HUES64 (cell line): ENCODE results near the gene LHB.
"Not testable (repeated sequence)": the region's sequence is repeated elsewhere in the genome, so short reads cannot be mapped to it uniquely, and the experiment has no call there.

Experiments used
- H3K27ac ChIP-seq: 2 replicates; pipeline ENCODE4 v1.7.0; 2013; ENCODE audit warnings: low read depth, low read length, inconsistent platforms
- H3K27me3 ChIP-seq: 2 replicates; pipeline ENCODE4 v1.6.1; 2013; ENCODE audit warnings: mild to moderate bottlenecking, low read length; ENCODE audit not compliant: insufficient read depth
- H3K36me3 ChIP-seq: 2 replicates; pipeline ENCODE4 v1.6.1; 2013; ENCODE audit warnings: mild to moderate bottlenecking, low read length; ENCODE audit not compliant: insufficient read depth
- H3K4me1 ChIP-seq: 2 replicates; pipeline ENCODE4 v1.6.1; 2013; ENCODE audit warnings: mild to moderate bottlenecking, low read length, moderate library complexity; ENCODE audit not compliant: insufficient read depth
- H3K4me3 ChIP-seq: 2 replicates; pipeline ENCODE4 v1.5.1; 2013; ENCODE audit warnings: mild to moderate bottlenecking, low read length, moderate library complexity
- H3K9ac ChIP-seq: 2 replicates; pipeline ENCODE4 v1.6.1; 2013; ENCODE audit warnings: mild to moderate bottlenecking, low read depth, low read length
- H3K9me3 ChIP-seq: 2 replicates; pipeline ENCODE4 v1.6.1; 2013; ENCODE audit warnings: low read depth, low read length; ENCODE audit not compliant: insufficient read depth
- WGBS: fragments of 150-250, 120-280 bp; methylation state at CpG from one replicate; pipeline ENCODE4 v1.1.7; 2013; ENCODE audit warnings: missing lambda C conversion rate; 5-methylcytosine and 5-hydroxymethylcytosine counted together

Gene LHB

DNA sequence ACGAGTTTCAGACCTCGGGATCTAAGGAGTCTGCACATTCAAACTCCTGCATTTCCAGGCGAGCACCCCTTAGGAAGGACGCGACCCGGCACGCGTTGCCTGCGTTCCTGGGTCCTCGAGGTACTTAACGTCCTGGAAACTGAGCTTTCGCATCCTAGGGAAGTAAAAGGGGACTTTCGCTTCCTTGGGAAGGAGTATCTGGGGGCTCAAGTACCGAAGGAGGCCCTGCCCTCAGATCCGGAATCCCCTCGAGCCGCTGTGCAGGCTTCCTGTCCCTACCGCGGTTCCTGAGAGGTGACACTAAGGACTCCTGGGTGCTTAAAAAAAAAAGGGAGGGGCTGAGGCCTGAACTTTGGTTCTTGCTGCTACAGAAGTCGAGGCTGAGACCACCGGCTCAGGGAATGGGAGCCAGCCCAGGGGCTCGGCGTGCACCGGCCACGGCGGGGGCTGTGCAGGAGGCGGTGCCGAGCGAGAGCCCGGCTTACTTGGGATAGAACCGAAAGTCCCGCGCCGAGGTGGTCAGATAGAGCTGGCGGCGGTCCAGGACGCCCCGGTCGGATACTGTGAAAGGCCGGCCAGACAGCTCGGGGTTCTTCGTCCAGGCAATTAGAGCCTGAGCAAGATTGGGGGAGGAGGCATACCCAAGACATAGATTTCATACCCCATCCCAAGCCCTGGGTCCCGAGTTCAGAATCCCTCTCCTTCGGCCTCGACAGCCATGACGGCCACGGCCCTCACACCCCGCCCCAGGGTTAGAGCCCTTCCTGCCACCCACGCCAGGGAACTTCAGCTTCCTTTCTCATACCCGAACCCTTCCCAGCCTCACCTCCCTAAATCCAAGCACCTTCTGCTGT lies 1.7 kb upstream of the LHB start:
- H3K27ac ChIP-seq, H3K9ac ChIP-seq, H3K9me3 ChIP-seq: not testable (repeated sequence)
- peaks cover 10% of the 10 kb centered on the region; the same call in 1 of the 2 replicates for H3K4me1 ChIP-seq
- 48% methylated on average over 48 of the region's 50 CpGs for WGBS
- peaks cover 27% of the 10 kb centered on the region for H3K36me3 ChIP-seq
- H3K4me3 ChIP-seq = peak overlapping the region; percentile 51
- peaks cover 27% of the 10 kb centered on the region for H3K27me3 ChIP-seq

DNA sequence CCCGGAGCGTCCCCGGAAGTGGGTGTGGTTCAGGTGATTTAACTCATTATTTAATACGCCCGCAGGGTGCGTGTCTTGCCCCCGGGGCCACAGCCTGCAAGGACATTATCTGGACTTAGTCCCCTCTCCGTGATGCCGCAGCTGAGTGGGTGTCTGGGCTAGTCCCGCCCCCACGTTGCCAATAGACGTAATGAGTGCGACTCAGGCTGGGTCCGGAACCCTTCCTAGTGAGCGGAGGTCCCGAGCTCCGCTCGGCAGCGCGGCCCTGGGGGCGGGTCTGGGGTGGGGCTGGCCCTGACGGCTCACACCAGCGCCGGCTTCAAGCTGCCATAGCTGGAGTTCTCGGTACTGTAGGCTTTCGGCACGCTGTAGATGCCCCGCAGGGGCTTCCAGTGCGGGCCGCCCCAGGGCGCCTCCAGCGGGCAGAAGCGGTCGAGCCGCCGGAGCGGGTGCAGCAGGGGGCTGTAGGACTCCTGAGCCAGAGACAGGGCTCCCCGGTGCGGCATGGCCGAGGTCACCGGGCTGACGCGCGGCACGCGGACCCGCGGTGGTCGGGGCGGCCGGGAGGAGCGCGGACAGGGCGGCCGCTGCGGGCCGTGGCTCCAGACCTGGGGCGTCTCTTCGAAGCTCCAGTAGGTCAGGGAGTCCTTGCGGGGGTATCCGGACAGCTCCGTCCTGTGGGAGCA lies 918 bp upstream of the LHB start:
- Histone ChIP-seq H3K27ac (no peak overlapping the region), H3K9ac (0 out of 2 replicates have a peak overlapping the region, but pooled peaks have one; percentile 17), H3K4me1 (peaks cover 10% of the 10 kb centered on the region; the same call in 1 of the 2 replicates), H3K9me3 (no peaks in the 10 kb centered on the region), H3K27me3 (peaks cover 27% of the 10 kb centered on the region), H3K36me3 (peaks cover 31% of the 10 kb centered on the region), H3K4me3 (peak overlapping the region; percentile 51)
- 2% methylated on average over 59 of the region's 62 CpGs for WGBS

DNA sequence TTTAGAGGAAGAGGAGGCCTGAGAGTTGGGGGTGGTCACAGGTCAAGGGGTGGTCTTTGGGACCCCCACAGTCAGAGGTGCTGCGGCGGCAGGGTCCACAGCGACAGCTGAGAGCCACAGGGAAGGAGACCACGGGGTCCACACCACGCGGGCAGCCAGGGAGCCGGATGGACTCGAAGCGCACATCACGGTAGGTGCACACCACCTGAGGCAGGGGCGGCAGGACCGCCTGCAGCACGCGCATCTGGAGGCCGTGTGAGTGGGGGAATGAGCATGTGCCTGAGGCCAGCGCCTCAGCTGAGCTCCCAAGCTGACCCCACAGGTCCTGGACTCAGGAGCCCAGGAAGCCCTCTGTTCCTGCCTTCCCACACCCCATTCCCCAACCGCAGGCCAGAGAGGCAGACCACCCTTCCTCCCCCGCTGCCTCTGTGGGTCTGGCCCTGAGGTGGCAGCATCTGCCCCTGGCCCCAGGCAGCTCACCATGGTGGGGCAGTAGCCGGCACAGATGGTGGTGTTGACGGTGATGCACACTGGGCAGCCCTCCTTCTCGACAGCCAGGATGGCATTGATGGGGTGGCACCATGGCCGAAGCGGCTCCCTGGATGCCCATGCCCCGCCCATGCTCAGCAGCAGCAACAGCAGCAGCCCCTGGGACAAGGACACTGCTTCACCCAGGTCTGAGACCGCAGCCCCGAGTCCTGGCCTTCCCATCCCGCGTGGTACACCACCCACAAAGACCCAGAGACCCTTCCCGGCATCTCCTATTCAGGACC lies 638 bp downstream of the LHB start:
- H3K4me1 ChIP-seq = peaks cover 10% of the 10 kb centered on the region; the same call in 1 of the 2 replicates
- no peak overlapping the region for H3K27ac ChIP-seq
- WGBS = 94% methylated on average over 24 of the region's 29 CpGs
- no peaks in the 10 kb centered on the region for H3K9me3 ChIP-seq
- H3K4me3 ChIP-seq = no peak overlapping the region
- peaks cover 27% of the 10 kb centered on the region for H3K27me3 ChIP-seq
- peaks cover 45% of the 10 kb centered on the region for H3K36me3 ChIP-seq
- no peak overlapping the region for H3K9ac ChIP-seq

DNA sequence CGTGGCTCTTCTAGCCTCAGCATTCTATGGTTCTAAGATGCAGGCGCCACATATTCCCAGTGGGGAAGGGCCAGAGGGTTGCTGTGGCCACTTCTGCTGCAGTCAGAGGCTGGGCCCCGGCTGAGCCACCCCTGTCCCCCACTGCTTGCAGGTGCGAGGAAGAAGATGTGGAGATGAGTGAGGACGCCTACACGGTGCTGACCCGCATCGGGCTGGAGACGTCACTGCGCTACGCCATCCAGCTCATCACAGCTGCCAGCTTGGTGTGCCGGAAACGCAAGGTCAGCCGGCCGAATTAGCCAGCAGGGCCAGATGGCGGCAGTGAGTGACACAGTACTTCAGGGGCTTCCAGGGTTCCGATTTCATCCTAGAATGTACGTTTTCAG lies 2.0 kb downstream of the LHB start:
- H3K27ac ChIP-seq = no peak overlapping the region
- H3K9me3 ChIP-seq = no peaks in the 10 kb centered on the region
- H3K9ac ChIP-seq = no peak overlapping the region
- H3K4me3 ChIP-seq = no peak overlapping the region
- H3K36me3 ChIP-seq = peaks cover 57% of the 10 kb centered on the region
- 93% methylated on average over 18 of the region's 18 CpGs for WGBS
- H3K4me1 ChIP-seq = peaks cover 5% of the 10 kb centered on the region; the same call in 1 of the 2 replicates
- H3K27me3 ChIP-seq = peaks cover 20% of the 10 kb centered on the region

- H3K27ac ChIP-seq = no peak overlapping the region
- H3K36me3 ChIP-seq = peaks cover 62% of the 10 kb centered on the region
- H3K4me3 ChIP-seq = no peak overlapping the region
- H3K9ac ChIP-seq = no peak overlapping the region
- peaks cover 5% of the 10 kb centered on the region; the same call in 1 of the 2 replicates for H3K4me1 ChIP-seq
- H3K27me3 ChIP-seq = peaks cover 19% of the 10 kb centered on the region
- 94% methylated on average over 32 of the region's 32 CpGs for WGBS
- H3K9me3 ChIP-seq = no peaks in the 10 kb centered on the region
Measured at GRCh38 chr19:49014123-49014869, 2.6 kb downstream of the LHB start.

DNA sequence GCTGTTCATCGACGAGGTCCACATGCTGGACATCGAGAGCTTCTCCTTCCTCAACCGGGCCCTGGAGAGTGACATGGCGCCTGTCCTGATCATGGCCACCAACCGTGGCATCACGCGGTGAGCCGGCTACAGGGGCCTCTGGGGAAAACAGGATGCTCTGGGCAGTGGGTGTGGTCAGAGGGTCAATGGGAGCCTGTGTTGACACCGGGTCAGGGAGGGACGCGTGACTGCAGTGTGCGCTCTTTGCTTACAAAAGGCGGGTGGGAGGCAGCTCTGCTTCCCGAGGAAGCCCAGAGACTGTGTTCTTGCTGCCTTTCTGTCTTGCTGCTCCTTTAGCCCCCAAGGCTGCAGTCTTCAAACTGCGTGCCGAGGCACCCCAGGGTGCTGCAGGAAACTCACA lies 5.7 kb downstream of the LHB start:
- 90% methylated on average over 17 of the region's 17 CpGs for WGBS
- H3K9me3 ChIP-seq = no peaks in the 10 kb centered on the region
- H3K4me1 ChIP-seq = no peaks in the 10 kb centered on the region
- no peak overlapping the region for H3K9ac ChIP-seq
- peaks cover 74% of the 10 kb centered on the region for H3K36me3 ChIP-seq
- H3K27ac ChIP-seq = no peak overlapping the region
- H3K27me3 ChIP-seq = no peaks in the 10 kb centered on the region
- no peak overlapping the region for H3K4me3 ChIP-seq

- H3K9ac ChIP-seq = no peak overlapping the region
- no peaks in the 10 kb centered on the region for H3K9me3 ChIP-seq
- H3K27ac ChIP-seq = no peak overlapping the region
- 92% methylated on average over 18 of the region's 18 CpGs for WGBS
- H3K27me3 ChIP-seq = no peaks in the 10 kb centered on the region
- no peaks in the 10 kb centered on the region for H3K4me1 ChIP-seq
- H3K4me3 ChIP-seq = no peak overlapping the region
- peaks cover 75% of the 10 kb centered on the region for H3K36me3 ChIP-seq
Measured at GRCh38 chr19:49010453-49010852, 6.4 kb downstream of the LHB start.

GRCh38 chr19:49009828-49010227 lies 7.1 kb downstream of the LHB start:
- Histone ChIP-seq H3K27me3 (no peaks in the 10 kb centered on the region), H3K36me3 (peaks cover 75% of the 10 kb centered on the region)
- WGBS = 95% methylated on average over 18 of the region's 18 CpGs

GRCh38 chr19:49006905-49007304 lies 10.0 kb downstream of the LHB start:
- no peaks in the 10 kb centered on the region for H3K4me1 ChIP-seq
- H3K4me3 ChIP-seq = no peak overlapping the region
- H3K9me3 ChIP-seq = no peaks in the 10 kb centered on the region
- no peak overlapping the region for H3K27ac ChIP-seq
- H3K9ac ChIP-seq = no peak overlapping the region
- peaks cover 80% of the 10 kb centered on the region for H3K36me3 ChIP-seq
- 97% methylated on average over 22 of the region's 22 CpGs for WGBS
- no peaks in the 10 kb centered on the region for H3K27me3 ChIP-seq

More at GRCh38 chr19:49009828-49010227, 7.1 kb downstream of the LHB start:
- Histone ChIP-seq H3K27ac (no peak overlapping the region), H3K9me3 (no peaks in the 10 kb centered on the region), H3K4me3 (no peak overlapping the region), H3K4me1 (no peaks in the 10 kb centered on the region), H3K9ac (no peak overlapping the region)

- H3K4me1 ChIP-seq = no peaks in the 10 kb centered on the region
- no peak overlapping the region for H3K4me3 ChIP-seq
- peaks cover 70% of the 10 kb centered on the region for H3K36me3 ChIP-seq
- H3K27me3 ChIP-seq = no peaks in the 10 kb centered on the region
- no peak overlapping the region for H3K9ac ChIP-seq
- no peak overlapping the region for H3K27ac ChIP-seq
- no peaks in the 10 kb centered on the region for H3K9me3 ChIP-seq
- 94% methylated on average over 7 of the region's 7 CpGs for WGBS
Measured at GRCh38 chr19:49004964-49005614, 11.8 kb downstream of the LHB start.
